Testis (tissue), 3 donors: ENCODE data around the gene RPS2. TPM values are rescaled to one million over a fixed set of nuclear protein-coding genes. Genes with fewer than 3 reads are reported as not detected.

Experiments used
- DNase-seq: peaks from one replicate; pipeline ENCODE4 v3.0.0-alpha.2; 2019
- H3K27ac ChIP-seq, 2 donors: fragments of 200-600 bp; sonication (generic); one replicate each; pipeline ENCODE4 v1.5.1; 2019
- H3K27me3 ChIP-seq: fragments of 200-600 bp; sonication (generic); one replicate; pipeline ENCODE4 v1.5.1; 2019
- H3K36me3 ChIP-seq: fragments of 200-600 bp; sonication (generic); one replicate; pipeline ENCODE4 v1.5.1; 2017; ENCODE audit warnings: low read depth; ENCODE audit errors: missing control alignments
- H3K4me1 ChIP-seq: fragments of 200-600 bp; sonication (generic); one replicate; pipeline ENCODE4 v1.5.1; 2019
- H3K4me3 ChIP-seq, 2 donors: fragments of 200-600 bp; sonication (generic); one replicate each; pipeline ENCODE4 v1.5.1; 2017 to 2019
- H3K9me3 ChIP-seq: fragments of 200-600 bp; sonication (generic); one replicate; pipeline ENCODE4 v1.5.1; 2017
- CTCF ChIP-seq, 3 experiments: fragments of 450-650 bp in 2 of 3; fragments of 200-600 bp in 1 of 3; sonication (generic) in 1 of 3; IDR thresholded peaks; one replicate each; pipeline ENCODE4 v1.5.1; 2016 to 2019; ENCODE audit warnings: antibody characterized with exemption in 3 of 3, mild to moderate bottlenecking in 2 of 3, moderate library complexity in 1 of 3
- POLR2A ChIP-seq: fragments of 450-650 bp; IDR thresholded peaks from one replicate; pipeline ENCODE4 v1.6.1; 2017; ENCODE audit warnings: antibody characterized with exemption, mild to moderate bottlenecking, moderate library complexity
- WGBS, 2 donors: methylation state at CpG; one replicate each; pipeline ENCODE4 v1.1.5; 2018; 5-methylcytosine and 5-hydroxymethylcytosine counted together
- intact Hi-C: fragments of 100-400 bp; cut with DNase I; formaldehyde crosslinking; loops from one replicate; pipeline ENCODE4 v1.15.1; 2023; ENCODE audit warnings: low total_unique reads
- polyA plus RNA-seq: library from polyadenylated mRNA; stranded (reverse); fragments of 350-450 nt; fragmentation: Illumina TruSeq; extraction: RNeasy Lipid Tissue Mini Kit (QIAGEN cat#74804); gene quantifications from one replicate; pipeline ENCODE4 v1.2.3, GENCODE V29; 2014; ENCODE audit warnings: low read depth, low replicate concordance; ENCODE audit not compliant: insufficient read depth
- total RNA-seq, 2 donors: library from RNA; depleted of rRNA; stranded (reverse); fragments of >200 nt; gene quantifications; one replicate each; pipeline ENCODE4 v1.2.3, GENCODE V29; 2016

RPS2 gene
- total and polyA plus RNA-seq, 3 donors from 2014 or later = 744 to 1,779 (median 1,272) TPM

GRCh38 chr16:2009164-2009711, 44.6 kb upstream of the RPS2 start:
- TF ChIP-seq CTCF (IDR thresholded peaks at IDR 0.05) (no peak), POLR2A (no peak)
- DNase-seq = no peak
- H3K4me3 ChIP-seq = peak overlapping the region; percentile 80 to 83
- no peaks in the 10 kb centered on the region for H3K36me3 ChIP-seq
- intact Hi-C loops = no loop called here
- H3K27me3 ChIP-seq = no peaks in the 10 kb centered on the region
- H3K27ac ChIP-seq = peak overlapping the region in 1 of 2 donors; percentile 72
- H3K9me3 ChIP-seq = no peaks in the 10 kb centered on the region
- peaks cover 39% of the 10 kb centered on the region for H3K4me1 ChIP-seq
- WGBS, 2 donors = 2% methylated on average over 32 of the region's 55 CpGs; no CpG with 5 or more reads in 1 of the 2 donors

- intact Hi-C loops = no loop called here
- no peak for DNase-seq
- no peaks in the 10 kb centered on the region for H3K27me3 ChIP-seq
- 2 to 5% methylated on average over 17 to 23 of the region's 23 CpGs for WGBS, 2 donors
- no peaks in the 10 kb centered on the region for H3K36me3 ChIP-seq
- peak overlapping the region; percentile 80 to 83 for H3K4me3 ChIP-seq
- H3K27ac ChIP-seq = peak overlapping the region in 1 of 2 donors; percentile 72
- no peaks in the 10 kb centered on the region for H3K9me3 ChIP-seq
- TF ChIP-seq CTCF (IDR thresholded peaks at IDR 0.05) (no peak), POLR2A (no peak)
- H3K4me1 ChIP-seq = peaks cover 44% of the 10 kb centered on the region
These were observed 44.1 kb upstream of the RPS2 start for GRCh38 chr16:2008631-2009163.

GRCh38 chr16:2008009-2008526, 43.4 kb upstream of the RPS2 start:
- Histone ChIP-seq H3K27me3 (no peaks in the 10 kb centered on the region), H3K9me3 (no peaks in the 10 kb centered on the region), H3K36me3 (no peaks in the 10 kb centered on the region), H3K27ac (no peak overlapping the region), H3K4me3 (no peak overlapping the region), H3K4me1 (peaks cover 47% of the 10 kb centered on the region)
- DNase-seq = no peak
- intact Hi-C loops = no loop called here
- TF ChIP-seq POLR2A = no peak
- no peak for TF ChIP-seq CTCF (IDR thresholded peaks at IDR 0.05)
- WGBS, 2 donors = 34 to 48% methylated on average over 12 to 15 of the region's 15 CpGs

GRCh38 chr16:2007081-2007836, 42.6 kb upstream of the RPS2 start:
- peaks cover 47% of the 10 kb centered on the region for H3K4me1 ChIP-seq
- 71 to 82% methylated on average over 10 to 16 of the region's 16 CpGs for WGBS, 2 donors

More at GRCh38 chr16:2007081-2007836, 42.6 kb upstream of the RPS2 start:
- H3K27ac ChIP-seq = no peak overlapping the region
- DNase-seq = no peak
- no peak overlapping the region for H3K4me3 ChIP-seq
- H3K27me3 ChIP-seq = no peaks in the 10 kb centered on the region
- TF ChIP-seq CTCF (IDR thresholded peaks at IDR 0.05) (no peak), POLR2A (no peak)
- no peaks in the 10 kb centered on the region for H3K36me3 ChIP-seq
- intact Hi-C loops = no loop called here
- H3K9me3 ChIP-seq = no peaks in the 10 kb centered on the region
